ENCODE data around the gene GLI1. TPM values are rescaled to one million over a fixed set of nuclear protein-coding genes. Genes with fewer than 3 reads are reported as not detected.

The GLI1 gene
- total and polyA plus RNA-seq, 11 donors: 0.08 to 2.6 (median 0.83) TPM

- intact Hi-C loops (cut with DNase I): no loop called here
- peaks cover 14 to 57% (median 32%) of the 10 kb centered on the region in 9 donors for H3K27me3 ChIP-seq
- H3K4me1 ChIP-seq: peaks cover 0 to 57% (median 15%) of the 10 kb centered on the region in 12 donors
- DNase-seq: peak in 1 of 5 donors; percentile 31
- peak overlapping the region in 11 of 12 donors; percentile 7 to 94 (median 35) for H3K27ac ChIP-seq
- H3K9me3 ChIP-seq: no peaks in the 10 kb centered on the region
- peak in 3 of 4 donors; percentile 35 to 46 (median 42) for ATAC-seq
- TF ChIP-seq POLR2A (IDR thresholded peaks at IDR 0.05) (no peak), CTCF (IDR thresholded peaks at IDR 0.05) (no peak)
- peak overlapping the region in 10 of 12 donors; percentile 8 to 68 (median 40) for H3K4me3 ChIP-seq
- 66 to 71% (median 68%) methylated on average over 12 of the region's 12 CpGs for WGBS, 4 donors
- peaks cover 0 to 23% (median 0%) of the 10 kb centered on the region in 9 donors for H3K36me3 ChIP-seq
Measured at GRCh38 chr12:57477710-57478681, 18.4 kb downstream of the GLI1 start.

- ATAC-seq: no peak
- H3K36me3 ChIP-seq: peaks cover 0 to 13% (median 0%) of the 10 kb centered on the region in 9 donors
- H3K4me1 ChIP-seq: peaks cover 0 to 56% (median 15%) of the 10 kb centered on the region in 12 donors
- WGBS, 4 donors: 82 to 92% (median 85%) methylated on average over 9 to 10 of the region's 10 CpGs
- intact Hi-C loops (cut with DNase I): no loop called here
- TF ChIP-seq POLR2A (IDR thresholded peaks at IDR 0.05) (no peak), CTCF (IDR thresholded peaks at IDR 0.05) (no peak)
- peak overlapping the region in 2 of 12 donors; percentile 50 to 68 for H3K4me3 ChIP-seq
- H3K27ac ChIP-seq: peak overlapping the region in 5 of 12 donors; percentile 4 to 94 (median 59)
- H3K9me3 ChIP-seq: no peaks in the 10 kb centered on the region
- no peak for DNase-seq
- H3K27me3 ChIP-seq: peaks cover 14 to 46% (median 24%) of the 10 kb centered on the region in 9 donors
Measured at GRCh38 chr12:57479043-57479375, 19.4 kb downstream of the GLI1 start.

GRCh38 chr12:57479376-57480115, 20.0 kb downstream of the GLI1 start, which contains the start of gene ARHGAP9:
ARHGAP9 (minus strand) TSS chr12:57479866; CDS start chr12:57479406, 460 bp downstream.
- H3K4me1 ChIP-seq: peaks cover 0 to 50% (median 15%) of the 10 kb centered on the region in 12 donors
- peaks cover 0 to 8% (median 0%) of the 10 kb centered on the region in 9 donors for H3K36me3 ChIP-seq
- no peak for DNase-seq
- no peaks in the 10 kb centered on the region for H3K9me3 ChIP-seq
- TF ChIP-seq POLR2A (IDR thresholded peaks at IDR 0.05) (no peak), CTCF (IDR thresholded peaks at IDR 0.05) (no peak)
- peaks cover 12 to 41% (median 22%) of the 10 kb centered on the region in 9 donors for H3K27me3 ChIP-seq
- ATAC-seq: peak in 1 of 4 donors; percentile 31
- 69 to 79% (median 75%) methylated on average over 6 of the region's 6 CpGs for WGBS, 4 donors
- peak within 1 kb of the TSS in 2 of 12 donors; percentile 50 to 68 for H3K4me3 ChIP-seq
- intact Hi-C loops (cut with DNase I): no loop called here
- H3K27ac ChIP-seq: peak within 1 kb of the TSS in 5 of 12 donors; percentile 4 to 94 (median 62)
